Neural cell (in vitro differentiated cells): ENCODE measurements around the gene MGAT4C.

ENCODE experiments used
- CTCF ChIP-seq: fragments of 450-650 bp; IDR thresholded peaks from 2 replicates; pipeline ENCODE4 v1.5.1; 2014; ENCODE audit warnings: antibody characterized with exemption, mild to moderate bottlenecking, moderate library complexity; ENCODE audit not compliant: poor library complexity, severe bottlenecking
- EP300 ChIP-seq: fragments of 450-650 bp; conservative IDR thresholded peaks from 2 replicates; pipeline ENCODE4 v1.6.1; 2014; ENCODE audit warnings: antibody characterized with exemption, mild to moderate bottlenecking, moderate library complexity; ENCODE audit not compliant: poor library complexity, severe bottlenecking
- POLR2AphosphoS5 ChIP-seq: IDR thresholded peaks from 2 replicates; pipeline ENCODE4 v1.6.1; 2012
- REST ChIP-seq: IDR thresholded peaks from 2 replicates; pipeline ENCODE4 v1.6.1; 2012; ENCODE audit warnings: borderline replicate concordance
- SMC3 ChIP-seq: fragments of 450-650 bp; conservative IDR thresholded peaks from 2 replicates; pipeline ENCODE4 v1.6.1; 2014; ENCODE audit warnings: antibody characterized with exemption, mild to moderate bottlenecking, moderate library complexity; ENCODE audit not compliant: poor library complexity
- TAF1 ChIP-seq: IDR thresholded peaks from 2 replicates; pipeline ENCODE4 v1.6.1; 2012; ENCODE audit warnings: low read depth

- TF ChIP-seq POLR2AphosphoS5: no peak
- TF ChIP-seq CTCF: peak; percentile 78
- no peak for TF ChIP-seq TAF1
- no peak for TF ChIP-seq EP300
- no peak for TF ChIP-seq REST
- TF ChIP-seq SMC3: peak; percentile 89
Observed at GRCh38 chr12:85923767-85924331, 332.3 kb downstream of the MGAT4C start.
